SU-DHL-6 (cell line): ENCODE measurements around the gene NAV3.

ENCODE experiments used
- CTCF ChIP-seq: fragments of 200-600 bp; sonication (generic); IDR thresholded peaks from one replicate; pipeline ENCODE4 v1.5.1; 2017; ENCODE audit warnings: antibody characterized with exemption, mild to moderate bottlenecking, low read length, moderate library complexity; ENCODE audit not compliant: insufficient read depth, poor library complexity, severe bottlenecking
- EZH2phosphoT487 ChIP-seq: fragments of 200-600 bp; sonication (generic), shearing (Covaris generic); conservative IDR thresholded peaks from 2 replicates; pipeline ENCODE4 v1.6.1; 2018; ENCODE audit warnings: mild to moderate bottlenecking, antibody characterized with exemption, low read length, moderate library complexity, mixed read lengths

- TF ChIP-seq CTCF (no peak), EZH2phosphoT487 (no peak)
These were observed 318.8 kb downstream of the NAV3 start for GRCh38 chr12:78149459-78149858.
